Trophoblast cell (in vitro differentiated cells and primary cell): ENCODE data around the gene MSRB3.

Experiments
- DNase-seq, 2 donors: peaks; one replicate each; pipeline ENCODE4 v3.0.0-alpha.2; 2016
- H2AFZ ChIP-seq: 2 replicates; pipeline ENCODE4 v1.6.1; 2013; ENCODE audit warnings: low read length, moderate library complexity, mild to moderate bottlenecking; ENCODE audit not compliant: insufficient read depth, poor library complexity
- H2AK5ac ChIP-seq: 2 replicates; pipeline ENCODE4 v1.6.1; 2013; ENCODE audit warnings: mild to moderate bottlenecking, low read length
- H2BK120ac ChIP-seq: 2 replicates; pipeline ENCODE4 v1.6.1; 2013; ENCODE audit warnings: low read length, mild to moderate bottlenecking, moderate library complexity; ENCODE audit not compliant: insufficient read depth, poor library complexity
- H2BK12ac ChIP-seq: 2 replicates; pipeline ENCODE4 v1.6.1; 2013; ENCODE audit warnings: mild to moderate bottlenecking, low read length, moderate library complexity
- H2BK5ac ChIP-seq: 2 replicates; pipeline ENCODE4 v1.6.1; 2013; ENCODE audit warnings: low read length, low read depth, moderate library complexity, mild to moderate bottlenecking; ENCODE audit not compliant: poor library complexity
- H3K14ac ChIP-seq: 2 replicates; pipeline ENCODE4 v1.6.1; 2013; ENCODE audit warnings: mild to moderate bottlenecking, low read length
- H3K18ac ChIP-seq: 2 replicates; pipeline ENCODE4 v1.6.1; 2013; ENCODE audit warnings: mild to moderate bottlenecking, low read length
- H3K23ac ChIP-seq: 2 replicates; pipeline ENCODE4 v1.6.1; 2013; ENCODE audit warnings: low read length
- H3K27ac ChIP-seq: 2 replicates; pipeline ENCODE4 v1.5.1; 2013; ENCODE audit warnings: low read depth, mild to moderate bottlenecking, inconsistent platforms, low read length, moderate library complexity
- H3K27me3 ChIP-seq: 2 replicates; pipeline ENCODE4 v1.6.1; 2013; ENCODE audit warnings: inconsistent platforms, mild to moderate bottlenecking, low read length, moderate library complexity; ENCODE audit not compliant: insufficient read depth
- H3K36me3 ChIP-seq, 2 experiments: 1 replicate in 1 of 2; 2 replicates in 1 of 2; pipeline ENCODE4 v1.6.1; 2013; ENCODE audit warnings: low read length in 2 of 2, mild to moderate bottlenecking in 2 of 2, moderate library complexity in 1 of 2; ENCODE audit not compliant: insufficient read depth in 2 of 2, control insufficient read depth in 1 of 2
- H3K4ac ChIP-seq: 2 replicates; pipeline ENCODE4 v1.6.1; 2013; ENCODE audit warnings: low read depth, mild to moderate bottlenecking, low read length, moderate library complexity
- H3K4me1 ChIP-seq, 2 experiments: 1 replicate in 1 of 2; 2 replicates in 1 of 2; pipeline ENCODE4 v1.6.1; 2013; ENCODE audit warnings: low read length in 2 of 2, mild to moderate bottlenecking in 2 of 2, moderate library complexity in 1 of 2; ENCODE audit not compliant: insufficient read depth in 2 of 2, control insufficient read depth in 1 of 2
- H3K4me2 ChIP-seq: 2 replicates; pipeline ENCODE4 v1.6.1; 2013; ENCODE audit warnings: inconsistent platforms, mild to moderate bottlenecking, low read length, moderate library complexity
- H3K4me3 ChIP-seq: 2 replicates; pipeline ENCODE4 v1.5.1; 2013; ENCODE audit warnings: mild to moderate bottlenecking, low read depth, low read length, inconsistent platforms
- H3K79me1 ChIP-seq: one replicate; pipeline ENCODE4 v1.6.1; 2013; ENCODE audit warnings: low read length
- H3K79me2 ChIP-seq: 2 replicates; pipeline ENCODE4 v1.6.1; 2013; ENCODE audit warnings: low read length, mild to moderate bottlenecking; ENCODE audit not compliant: control insufficient read depth, insufficient read depth, poor library complexity
- H3K9ac ChIP-seq: 2 replicates; pipeline ENCODE4 v1.6.1; 2013; ENCODE audit warnings: mild to moderate bottlenecking, low read length
- H3K9me3 ChIP-seq: 2 replicates; pipeline ENCODE4 v1.6.1; 2013; ENCODE audit warnings: low read depth, mild to moderate bottlenecking, control low read depth, inconsistent platforms, low read length; ENCODE audit not compliant: insufficient read depth
- H4K12ac ChIP-seq: 2 replicates; pipeline ENCODE4 v1.6.1; 2013; ENCODE audit warnings: low read depth, mild to moderate bottlenecking, low read length, moderate library complexity
- H4K8ac ChIP-seq: 2 replicates; pipeline ENCODE4 v1.6.1; 2013; ENCODE audit warnings: low read depth, mild to moderate bottlenecking, low read length, moderate library complexity
- H4K91ac ChIP-seq: one replicate; pipeline ENCODE4 v1.6.1; 2013; ENCODE audit warnings: low read depth, mild to moderate bottlenecking, low read length, moderate library complexity
- WGBS: extraction: QIAGEN DNeasy Blood & Tissue Kit; methylation state at CpG from one replicate; pipeline ENCODE4 v1.1.7; 2013; ENCODE audit warnings: missing lambda C conversion rate; ENCODE audit not compliant: insufficient read length, insufficient coverage; ENCODE audit errors: extremely low coverage; 5-methylcytosine and 5-hydroxymethylcytosine counted together

Gene MSRB3

DNA sequence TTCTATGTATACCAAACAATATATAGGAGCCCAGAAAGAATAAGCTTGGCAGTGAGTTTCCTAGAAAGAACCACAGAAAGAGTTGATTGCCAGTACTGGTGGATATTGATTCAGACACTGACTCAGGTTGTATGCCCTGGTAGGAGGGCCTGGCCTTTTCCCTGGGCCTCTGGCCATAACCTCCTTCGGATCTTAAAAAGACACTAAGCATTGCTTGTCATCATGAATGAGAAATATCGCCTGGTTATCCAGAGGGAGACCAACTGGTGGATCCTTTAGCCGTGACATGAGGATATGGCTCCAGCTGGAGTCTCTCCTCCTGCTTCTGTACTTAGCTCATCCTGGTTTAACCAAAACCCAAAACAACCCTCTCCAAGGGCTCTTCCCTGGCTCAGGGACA, 231.5 kb downstream of the MSRB3 start:
- no CpG with 5 or more reads among the region's 3 CpGs for WGBS

GRCh38 chr12:65510584-65511050, 232.1 kb downstream of the MSRB3 start:
- Histone ChIP-seq H2BK120ac (peak overlapping the region; percentile 27), H3K27ac (no peak overlapping the region), H2AFZ (no peak overlapping the region), H3K9ac (no peak overlapping the region), H3K18ac (no peak overlapping the region), H3K4ac (no peak overlapping the region), H3K79me1 (peaks cover 25% of the 10 kb centered on the region), H2BK5ac (no peak overlapping the region), H4K91ac (peak overlapping the region; percentile 48), H3K4me3 (no peak overlapping the region), H2BK12ac (peak overlapping the region; percentile 51), H3K79me2 (peaks cover 4% of the 10 kb centered on the region), H3K14ac (no peak overlapping the region), H3K36me3 (no peaks in the 10 kb centered on the region), H3K4me2 (no peak overlapping the region), H2AK5ac (no peak overlapping the region), H3K23ac (no peak overlapping the region), H3K27me3 (no peaks in the 10 kb centered on the region), H4K8ac (no peak overlapping the region), H3K4me1 (peaks cover 7 to 15% of the 10 kb centered on the region in 2 experiments), H3K9me3 (no peaks in the 10 kb centered on the region), H4K12ac (no peak overlapping the region)
- no peak for DNase-seq
- WGBS: no CpG with 5 or more reads among the region's 17 CpGs

More for the DNA sequence above, 231.5 kb downstream of the MSRB3 start:
- Histone ChIP-seq H3K4me1 (peaks cover 10 to 18% of the 10 kb centered on the region in 2 experiments), H3K9me3 (no peaks in the 10 kb centered on the region), H4K8ac (no peak overlapping the region), H3K27me3 (no peaks in the 10 kb centered on the region), H3K36me3 (no peaks in the 10 kb centered on the region), H3K18ac (no peak overlapping the region), H4K91ac (no peak overlapping the region), H2BK120ac (no peak overlapping the region), H2BK12ac (peak overlapping the region; percentile 15), H3K79me2 (peaks cover 4% of the 10 kb centered on the region), H2AK5ac (no peak overlapping the region), H4K12ac (no peak overlapping the region), H3K4me3 (no peak overlapping the region), H3K4me2 (no peak overlapping the region), H2BK5ac (no peak overlapping the region), H3K4ac (no peak overlapping the region), H3K27ac (no peak overlapping the region), H3K79me1 (peaks cover 27% of the 10 kb centered on the region), H3K9ac (no peak overlapping the region), H3K23ac (no peak overlapping the region), H2AFZ (no peak overlapping the region), H3K14ac (peak overlapping the region; percentile 4)
- DNase-seq: no peak

DNA sequence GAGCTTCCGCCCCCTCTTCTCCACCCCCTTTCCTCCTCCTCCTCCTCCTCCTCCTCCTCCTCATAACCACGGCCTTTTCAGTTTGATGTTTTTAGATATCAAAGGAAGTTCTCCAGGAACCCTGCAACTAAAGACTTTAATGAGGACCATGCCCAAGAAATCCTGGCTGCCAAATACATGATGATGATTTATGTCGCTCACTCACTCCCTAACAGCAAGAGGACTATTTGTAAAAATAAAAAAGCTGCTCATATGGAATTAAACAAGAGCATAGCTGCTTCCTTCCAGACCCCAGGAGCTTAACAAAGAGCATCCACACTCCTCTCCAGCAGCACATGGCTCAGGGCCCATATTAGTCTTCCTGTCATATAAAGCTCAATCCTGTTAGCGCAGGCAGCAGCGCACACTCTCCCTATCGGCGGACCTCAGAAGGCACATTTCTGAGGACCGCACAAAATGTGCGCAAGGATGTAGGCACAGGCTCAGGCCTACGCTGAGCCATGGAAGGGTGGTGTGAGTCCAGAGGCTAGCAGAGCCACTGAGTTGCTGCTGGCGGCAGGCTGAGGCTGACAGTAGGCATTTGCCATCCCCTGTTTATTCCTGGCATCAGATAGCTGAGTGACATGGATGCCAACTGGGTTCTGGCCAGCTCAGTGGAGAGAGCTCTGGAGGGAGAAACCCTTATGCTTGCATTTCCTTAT, 232.8 kb downstream of the MSRB3 start:
- Histone ChIP-seq H4K91ac (peak overlapping the region; percentile 87), H2BK120ac (peak overlapping the region; percentile 85), H3K4me2 (no peak overlapping the region), H4K12ac (peak overlapping the region; percentile 3), H2AFZ (peak overlapping the region; percentile 56), H3K9me3 (no peaks in the 10 kb centered on the region), H3K79me2 (peaks cover 3% of the 10 kb centered on the region), H2AK5ac (peak overlapping the region; percentile 72), H3K4me3 (peak overlapping the region; percentile 5), H2BK5ac (peak overlapping the region; percentile 7), H3K36me3 (no peaks in the 10 kb centered on the region), H3K4me1 (peaks cover 5 to 13% of the 10 kb centered on the region in 2 experiments), H3K79me1 (peaks cover 24% of the 10 kb centered on the region), H3K23ac (no peak overlapping the region), H3K4ac (peak overlapping the region; percentile 23), H3K27ac (peak overlapping the region; percentile 32), H3K9ac (no peak overlapping the region), H3K18ac (peak overlapping the region; percentile 28), H4K8ac (peak overlapping the region; percentile 62), H3K14ac (peak overlapping the region; percentile 76), H2BK12ac (peak overlapping the region; percentile 80), H3K27me3 (no peaks in the 10 kb centered on the region)
- no peak for DNase-seq
- no CpG with 5 or more reads among the region's 11 CpGs for WGBS

GRCh38 chr12:65511912-65512311, 233.4 kb downstream of the MSRB3 start:
- Histone ChIP-seq H2AK5ac (peak overlapping the region; percentile 38), H3K18ac (no peak overlapping the region), H3K14ac (no peak overlapping the region), H3K23ac (no peak overlapping the region), H4K12ac (no peak overlapping the region), H3K27ac (no peak overlapping the region), H2BK5ac (no peak overlapping the region), H3K4me1 (peaks cover 5 to 13% of the 10 kb centered on the region in 2 experiments), H3K9me3 (no peaks in the 10 kb centered on the region), H2BK120ac (no peak overlapping the region), H3K4ac (no peak overlapping the region), H3K4me3 (no peak overlapping the region), H3K79me1 (peaks cover 28% of the 10 kb centered on the region), H3K79me2 (peaks cover 2% of the 10 kb centered on the region), H4K8ac (no peak overlapping the region), H3K36me3 (no peaks in the 10 kb centered on the region), H3K4me2 (no peak overlapping the region), H3K9ac (no peak overlapping the region), H4K91ac (peak overlapping the region; percentile 20), H2AFZ (no peak overlapping the region), H2BK12ac (no peak overlapping the region), H3K27me3 (no peaks in the 10 kb centered on the region)
- no peak for DNase-seq
- no CpG with 5 or more reads among the region's 3 CpGs for WGBS
